ENCODE data around the gene ZBTB46.

Gene ZBTB46

GRCh38 chr20:63794614-63795013 lies 36.5 kb downstream of the ZBTB46 start:
- H3K27ac ChIP-seq, result no peak overlapping the region
- no peak for TF ChIP-seq CTCF (IDR thresholded peaks at IDR 0.05)
- TF ChIP-seq ZFX (IDR thresholded peaks at IDR 0.05; ENCODE audit: borderline replicate concordance), result no peak

- no peak overlapping the region for H3K27ac ChIP-seq
- TF ChIP-seq CTCF (IDR thresholded peaks at IDR 0.05) (no peak), ZFX (IDR thresholded peaks at IDR 0.05; ENCODE audit: borderline replicate concordance) (no peak)
These were observed 38.2 kb downstream of the ZBTB46 start for GRCh38 chr20:63792866-63793265.

- TF ChIP-seq ZFX (IDR thresholded peaks at IDR 0.05; ENCODE audit: borderline replicate concordance) (no peak), CTCF (IDR thresholded peaks at IDR 0.05) (no peak)
- no peak overlapping the region for H3K27ac ChIP-seq
These were observed 39.4 kb downstream of the ZBTB46 start for GRCh38 chr20:63791497-63792156.

GRCh38 chr20:63790572-63791168 lies 40.4 kb downstream of the ZBTB46 start:
- TF ChIP-seq ZFX (IDR thresholded peaks at IDR 0.05; ENCODE audit: borderline replicate concordance), result no peak
- no peak for TF ChIP-seq CTCF (IDR thresholded peaks at IDR 0.05)
- H3K27ac ChIP-seq, result no peak overlapping the region

- TF ChIP-seq CTCF (IDR thresholded peaks at IDR 0.05) (no peak), ZFX (IDR thresholded peaks at IDR 0.05; ENCODE audit: borderline replicate concordance) (no peak)
- no peak overlapping the region for H3K27ac ChIP-seq
These were observed 41.1 kb downstream of the ZBTB46 start for GRCh38 chr20:63789836-63790571.

GRCh38 chr20:63787749-63788148 lies 43.3 kb downstream of the ZBTB46 start:
- no peak overlapping the region for H3K27ac ChIP-seq
- TF ChIP-seq ZFX (IDR thresholded peaks at IDR 0.05; ENCODE audit: borderline replicate concordance) (no peak), CTCF (IDR thresholded peaks at IDR 0.05) (no peak)

- no peak for TF ChIP-seq CTCF (IDR thresholded peaks at IDR 0.05)
- no peak for TF ChIP-seq ZFX (IDR thresholded peaks at IDR 0.05; ENCODE audit: borderline replicate concordance)
- H3K27ac ChIP-seq, result no peak overlapping the region
These were observed 43.8 kb downstream of the ZBTB46 start for GRCh38 chr20:63787302-63787701.

Data from 22Rv1 (cell line).